Effector CD4-positive, alpha-beta T cell (primary cell): ENCODE data around the gene U2AF1L4.

Experiments used
- DNase-seq: peaks from one replicate; pipeline ENCODE4 v3.0.0-alpha.2; 2020

U2AF1L4 gene

GRCh38 chr19:35740108-35740422 lies 5.2 kb downstream of the U2AF1L4 start:
- no peak for DNase-seq

- DNase-seq: no peak
Measured at GRCh38 chr19:35739275-35740107, 5.7 kb downstream of the U2AF1L4 start.

- no peak for DNase-seq
Measured at GRCh38 chr19:35738887-35739229, 6.4 kb downstream of the U2AF1L4 start.

- DNase-seq: no peak
Measured at GRCh38 chr19:35738021-35738886, 7.0 kb downstream of the U2AF1L4 start.

GRCh38 chr19:35736913-35737886 lies 8.0 kb downstream of the U2AF1L4 start:
- no peak for DNase-seq

GRCh38 chr19:35734889-35735288 lies 10.3 kb downstream of the U2AF1L4 start:
- DNase-seq: no peak

- DNase-seq: no peak
Measured at GRCh38 chr19:35734273-35734672, 10.9 kb downstream of the U2AF1L4 start.

- no peak for DNase-seq
Measured at GRCh38 chr19:35733180-35734125, 11.8 kb downstream of the U2AF1L4 start.

- DNase-seq: no peak
Measured at GRCh38 chr19:35732540-35733179, 12.6 kb downstream of the U2AF1L4 start.

- no peak for DNase-seq
Measured at GRCh38 chr19:35731779-35732405, 13.3 kb downstream of the U2AF1L4 start.

GRCh38 chr19:35731353-35731752 lies 13.9 kb downstream of the U2AF1L4 start:
- DNase-seq: no peak

GRCh38 chr19:35730326-35730725 lies 14.9 kb downstream of the U2AF1L4 start:
- DNase-seq: no peak

GRCh38 chr19:35729763-35730162 lies 15.5 kb downstream of the U2AF1L4 start:
- no peak for DNase-seq

- DNase-seq: no peak
Measured at GRCh38 chr19:35729021-35729420, 16.2 kb downstream of the U2AF1L4 start.

- DNase-seq: no peak
Measured at GRCh38 chr19:35727956-35728706, 17.1 kb downstream of the U2AF1L4 start.

- no peak for DNase-seq
Measured at GRCh38 chr19:35727053-35727955, 17.9 kb downstream of the U2AF1L4 start.

- no peak for DNase-seq
Measured at GRCh38 chr19:35725216-35725861, 19.9 kb downstream of the U2AF1L4 start.

GRCh38 chr19:35724560-35724959 lies 20.7 kb downstream of the U2AF1L4 start:
- no peak for DNase-seq
